K562 treated with DMSO at 1 percent for 12 hours (cell line): Measurements from ENCODE around the gene MFSD6. TPM values are rescaled to one million over a fixed set of nuclear protein-coding genes. Genes with fewer than 3 reads are reported as not detected.

Source experiments
- total RNA-seq: library from RNA; unstranded; fragments of 300-600 nt; gene quantifications from 2 replicates; pipeline ENCODE4 v1.2.3, GENCODE V29; 2022; ENCODE audit not compliant: insufficient read depth

The MFSD6 gene
- 4.5 and 22.9 TPM in 2 replicates for total RNA-seq

DNA sequence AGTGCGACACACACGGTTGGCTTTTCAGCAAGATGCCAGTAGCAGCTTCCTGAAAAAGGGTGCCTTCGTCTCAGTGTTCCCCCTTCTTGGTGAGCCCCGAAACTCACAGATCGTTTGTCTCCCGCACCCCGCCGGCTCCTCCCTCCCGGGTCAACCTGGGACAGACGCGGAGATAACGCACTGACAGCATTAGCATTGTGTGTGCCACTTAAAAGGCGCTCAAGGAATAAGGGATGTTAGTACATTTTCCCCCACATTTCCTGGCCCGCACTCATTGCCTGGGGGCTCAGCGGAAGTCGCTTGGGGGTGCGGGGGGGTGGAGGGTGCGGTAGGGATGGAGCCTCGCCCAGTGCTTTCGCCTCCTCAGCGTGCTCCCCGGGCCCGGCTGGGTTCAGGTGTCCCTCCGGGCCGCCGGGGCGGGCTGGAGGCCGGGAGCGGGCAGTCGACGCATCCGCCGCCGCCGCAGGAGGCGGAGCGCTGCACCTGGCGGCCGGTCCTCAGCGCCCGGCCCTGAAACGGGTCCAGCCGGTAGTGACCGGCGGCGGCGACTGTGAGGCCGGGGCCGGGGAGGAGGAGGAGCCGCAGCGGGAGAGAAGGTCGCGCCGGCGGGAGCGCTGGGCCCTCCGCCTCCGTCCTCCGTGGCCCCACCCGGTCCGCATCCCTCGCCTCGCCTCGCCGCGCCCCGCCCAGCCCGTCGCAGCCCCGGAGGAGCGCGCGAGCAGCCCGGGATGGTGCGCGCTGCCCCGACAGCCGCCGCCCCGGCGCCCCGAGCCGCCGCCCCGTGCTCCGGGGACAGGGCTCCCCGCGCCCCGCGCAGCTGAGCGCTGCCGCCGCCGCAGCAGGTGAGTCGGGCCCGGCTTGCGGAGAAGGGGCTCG is at the start of gene MFSD6:
Gene MFSD6 (plus strand): TSS at position 694 of the 876 bp plus-strand sequence. CDS start 27,675 bp downstream, outside the sequence.

DNA sequence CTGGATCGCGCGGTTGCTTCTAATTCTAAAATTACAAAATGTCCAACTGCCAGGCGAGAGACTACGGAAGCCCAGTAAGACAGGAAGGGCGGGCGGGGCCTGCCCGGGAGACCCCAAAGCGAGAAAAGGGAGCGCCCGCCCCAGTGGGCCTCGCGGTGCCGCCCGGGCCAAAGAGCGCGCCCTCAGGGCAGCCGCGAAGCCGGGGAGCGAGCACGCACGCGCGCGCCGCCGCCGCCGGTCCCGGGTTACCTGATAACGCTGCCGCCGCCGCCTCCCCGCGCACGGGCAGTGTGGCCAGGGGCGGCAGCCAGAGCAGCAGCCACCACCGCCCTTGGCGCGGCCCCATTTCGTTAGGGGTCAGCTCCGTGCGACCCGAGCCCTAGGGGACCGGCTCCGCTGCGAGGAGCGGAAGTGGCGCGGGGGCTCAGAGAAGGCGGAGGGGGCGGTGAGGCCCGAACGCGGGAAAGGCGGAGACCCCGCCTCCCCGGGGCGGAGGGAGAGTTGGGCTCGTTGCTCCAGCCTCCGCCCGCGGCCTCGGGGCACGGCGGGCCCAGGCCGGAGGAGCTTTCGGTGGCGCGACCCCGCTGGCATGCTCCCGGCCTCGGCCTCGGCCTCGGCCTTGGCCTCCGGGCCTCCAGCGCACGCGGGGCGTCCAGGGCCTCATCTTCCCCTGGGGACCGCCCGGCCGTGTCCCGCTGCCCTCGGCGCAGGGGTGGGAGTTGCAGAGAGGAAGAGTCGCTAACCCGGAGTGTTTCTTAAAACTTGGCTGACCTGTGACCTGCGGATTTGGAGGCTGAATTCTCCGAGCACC is 126.4 kb downstream of the MFSD6 start, which contains the start of gene NEMP2:
Gene NEMP2 (minus strand): TSS at position 413 of the 811 bp plus-strand sequence. CDS start 67 bp downstream, at position 346.

Other genes with a start within 250 kb of the MFSD6 start
- 9.6 and 21.0 TPM in 2 replicates for gene HIBCH, start 88.5 kb upstream of the MFSD6 start, total RNA-seq
- 1.2 and 2.5 TPM in 2 replicates for gene INPP1, start 64.8 kb upstream of the MFSD6 start, total RNA-seq
- gene NEMP2, start 126.4 kb downstream of the MFSD6 start, total RNA-seq = 0.65 and 5.4 TPM in 2 replicates
- gene NAB1, start 240.7 kb downstream of the MFSD6 start, total RNA-seq = 5.7 and 19.0 TPM in 2 replicates